Measurements from ENCODE around the gene CES3. TPM values are rescaled to one million over a fixed set of nuclear protein-coding genes. Genes with fewer than 3 reads are reported as not detected.
A peak's percentile ranks its signal among the peaks of the same experiment; 100 is the strongest.

CES3 gene
- total RNA-seq, 6 experiments from 2014 or later, result 0.06 to 0.39 (median 0.14) TPM; not detected in 1

DNA sequence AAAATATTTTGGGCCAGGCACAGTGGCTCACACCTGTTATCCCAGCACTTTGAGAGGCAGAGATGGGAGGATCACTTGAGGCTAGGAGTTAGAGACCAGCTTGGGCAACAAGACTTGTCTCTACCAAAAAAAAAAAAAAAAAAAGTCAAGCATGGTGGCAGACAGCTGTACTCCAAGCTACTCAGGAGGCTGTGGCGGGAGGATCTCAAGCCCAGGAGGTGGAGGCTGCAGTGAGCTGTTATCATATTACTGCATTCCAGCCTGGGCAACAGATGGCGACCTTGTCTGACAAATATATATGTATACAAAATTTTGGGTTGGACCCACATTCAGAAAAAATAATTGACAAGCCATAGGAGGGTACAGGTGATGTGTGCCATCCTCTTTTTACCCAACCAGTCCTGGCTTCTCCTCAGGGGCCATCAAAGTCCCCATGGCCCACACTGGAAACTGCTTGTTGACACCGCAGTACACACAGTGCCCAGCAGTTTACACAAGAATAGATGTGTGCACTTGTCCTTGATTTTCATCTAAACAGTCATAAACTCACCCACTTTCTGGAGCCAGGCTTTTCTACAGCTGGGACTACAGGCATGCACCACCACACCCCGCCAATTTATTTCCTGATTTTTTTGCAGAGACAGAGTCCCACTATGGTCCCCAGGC, 24.0 kb upstream of the CES3 start:
- H3K36me3 Mint-ChIP-seq (ENCODE audit: low read depth), result peaks cover 36% of the 10 kb centered on the region

DNA sequence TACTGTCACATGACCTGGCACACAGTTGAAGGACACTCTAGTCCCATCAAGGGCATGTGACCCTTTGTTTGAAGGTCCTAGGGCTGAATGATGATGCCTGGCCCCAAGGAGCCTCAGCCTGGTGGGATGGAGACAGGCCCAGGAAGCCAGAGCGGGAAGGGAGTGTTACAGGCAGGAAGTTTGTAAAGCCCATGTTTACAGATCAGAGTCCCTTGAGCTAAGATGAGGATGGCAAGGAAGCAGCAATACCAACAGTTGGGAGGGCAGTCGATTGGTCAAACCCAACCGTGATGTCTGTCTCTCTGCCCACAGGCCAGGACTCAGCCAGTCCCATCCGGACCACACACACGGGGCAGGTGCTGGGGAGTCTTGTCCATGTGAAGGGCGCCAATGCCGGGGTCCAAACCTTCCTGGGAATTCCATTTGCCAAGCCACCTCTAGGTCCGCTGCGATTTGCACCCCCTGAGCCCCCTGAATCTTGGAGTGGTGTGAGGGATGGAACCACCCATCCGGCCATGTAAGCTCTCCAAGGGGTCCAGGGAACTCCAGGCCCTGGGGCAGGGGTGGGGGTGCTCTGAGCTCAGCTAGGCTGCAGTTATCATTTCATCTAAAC, 23.2 kb upstream of the CES3 start:
- DNase-seq, result no peak
- Mint-ChIP-seq H3K4me3 (no peak overlapping the region), H3K9me3 (no peaks in the 10 kb centered on the region)

More for the DNA sequence above, 24.0 kb upstream of the CES3 start:
- TF ChIP-seq, protein P1, sequence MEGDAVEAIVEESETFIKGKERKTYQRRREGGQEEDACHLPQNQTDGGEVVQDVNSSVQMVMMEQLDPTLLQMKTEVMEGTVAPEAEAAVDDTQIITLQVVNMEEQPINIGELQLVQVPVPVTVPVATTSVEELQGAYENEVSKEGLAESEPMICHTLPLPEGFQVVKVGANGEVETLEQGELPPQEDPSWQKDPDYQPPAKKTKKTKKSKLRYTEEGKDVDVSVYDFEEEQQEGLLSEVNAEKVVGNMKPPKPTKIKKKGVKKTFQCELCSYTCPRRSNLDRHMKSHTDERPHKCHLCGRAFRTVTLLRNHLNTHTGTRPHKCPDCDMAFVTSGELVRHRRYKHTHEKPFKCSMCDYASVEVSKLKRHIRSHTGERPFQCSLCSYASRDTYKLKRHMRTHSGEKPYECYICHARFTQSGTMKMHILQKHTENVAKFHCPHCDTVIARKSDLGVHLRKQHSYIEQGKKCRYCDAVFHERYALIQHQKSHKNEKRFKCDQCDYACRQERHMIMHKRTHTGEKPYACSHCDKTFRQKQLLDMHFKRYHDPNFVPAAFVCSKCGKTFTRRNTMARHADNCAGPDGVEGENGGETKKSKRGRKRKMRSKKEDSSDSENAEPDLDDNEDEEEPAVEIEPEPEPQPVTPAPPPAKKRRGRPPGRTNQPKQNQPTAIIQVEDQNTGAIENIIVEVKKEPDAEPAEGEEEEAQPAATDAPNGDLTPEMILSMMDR (IDR thresholded peaks at IDR 0.05), result no peak
- Mint-ChIP-seq H3K27ac (peak overlapping the region; percentile 27; the same call in 1 of the 2 replicates), H3K27me3 (ENCODE audit: insufficient read depth) (peaks cover 8% of the 10 kb centered on the region), H3K4me1 (ENCODE audit: low read depth) (peaks cover 44% of the 10 kb centered on the region), H3K9me3 (no peaks in the 10 kb centered on the region), H3K4me3 (peak overlapping the region; percentile 98; the same call in 1 of the 2 replicates)
- DNase-seq, result no peak

DNA sequence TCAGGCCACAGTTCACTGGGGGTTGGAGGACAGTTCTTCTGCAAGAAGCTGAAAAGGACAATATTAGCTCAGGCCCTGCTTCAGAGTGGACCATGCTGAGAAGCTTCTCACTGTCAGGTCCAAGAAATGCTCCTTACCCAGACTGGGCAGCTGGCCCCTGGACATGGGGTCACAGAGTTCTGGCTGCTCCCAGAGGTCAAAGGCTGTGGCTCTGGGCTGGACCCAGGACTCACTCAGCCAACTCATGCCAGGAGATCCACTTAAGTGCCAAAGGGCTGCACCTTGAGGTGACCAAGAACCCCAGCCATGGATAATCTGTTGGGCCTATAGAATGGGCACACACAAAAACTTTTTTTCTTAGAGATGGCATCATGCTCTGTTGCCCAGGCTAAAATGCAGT, 21.7 kb upstream of the CES3 start:
- Mint-ChIP-seq H3K9me3 (no peaks in the 10 kb centered on the region), H3K4me3 (no peak overlapping the region), H3K4me1 (ENCODE audit: low read depth) (peaks cover 25% of the 10 kb centered on the region), H3K27ac (no peak overlapping the region), H3K36me3 (ENCODE audit: low read depth) (peaks cover 34% of the 10 kb centered on the region), H3K27me3 (ENCODE audit: insufficient read depth) (no peaks in the 10 kb centered on the region; the same call in 1 of the 2 replicates)
- no peak for DNase-seq
- TF ChIP-seq, protein P1 (IDR thresholded peaks at IDR 0.05), result no peak

More for the DNA sequence above, 23.2 kb upstream of the CES3 start:
- Mint-ChIP-seq H3K27me3 (ENCODE audit: insufficient read depth) (peaks cover 6% of the 10 kb centered on the region; the same call in 1 of the 2 replicates), H3K4me1 (ENCODE audit: low read depth) (peaks cover 38% of the 10 kb centered on the region), H3K27ac (0 out of 2 replicates have a peak overlapping the region, but pooled peaks have one; percentile 27), H3K36me3 (ENCODE audit: low read depth) (peaks cover 44% of the 10 kb centered on the region)
- TF ChIP-seq, protein P1 (IDR thresholded peaks at IDR 0.05), result no peak

DNA sequence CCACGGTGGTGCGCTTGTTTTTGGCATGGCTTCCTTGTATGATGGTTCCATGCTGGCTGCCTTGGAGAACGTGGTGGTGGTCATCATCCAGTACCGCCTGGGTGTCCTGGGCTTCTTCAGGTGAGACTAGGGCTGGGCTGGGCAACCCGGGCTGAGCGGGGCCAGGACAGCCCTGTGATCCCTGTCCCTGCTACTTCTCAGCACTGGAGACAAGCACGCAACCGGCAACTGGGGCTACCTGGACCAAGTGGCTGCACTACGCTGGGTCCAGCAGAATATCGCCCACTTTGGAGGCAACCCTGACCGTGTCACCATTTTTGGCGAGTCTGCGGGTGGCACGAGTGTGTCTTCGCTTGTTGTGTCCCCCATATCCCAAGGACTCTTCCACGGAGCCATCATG, 20.8 kb upstream of the CES3 start:
- H3K9me3 Mint-ChIP-seq, result no peaks in the 10 kb centered on the region
- TF ChIP-seq, protein P1 (IDR thresholded peaks at IDR 0.05), result no peak
- no peaks in the 10 kb centered on the region for H3K27me3 Mint-ChIP-seq (ENCODE audit: insufficient read depth)
- H3K4me1 Mint-ChIP-seq (ENCODE audit: low read depth), result peaks cover 25% of the 10 kb centered on the region
- H3K36me3 Mint-ChIP-seq (ENCODE audit: low read depth), result peaks cover 34% of the 10 kb centered on the region
- H3K4me3 Mint-ChIP-seq, result no peak overlapping the region
- no peak for DNase-seq
- no peak overlapping the region for H3K27ac Mint-ChIP-seq

DNA sequence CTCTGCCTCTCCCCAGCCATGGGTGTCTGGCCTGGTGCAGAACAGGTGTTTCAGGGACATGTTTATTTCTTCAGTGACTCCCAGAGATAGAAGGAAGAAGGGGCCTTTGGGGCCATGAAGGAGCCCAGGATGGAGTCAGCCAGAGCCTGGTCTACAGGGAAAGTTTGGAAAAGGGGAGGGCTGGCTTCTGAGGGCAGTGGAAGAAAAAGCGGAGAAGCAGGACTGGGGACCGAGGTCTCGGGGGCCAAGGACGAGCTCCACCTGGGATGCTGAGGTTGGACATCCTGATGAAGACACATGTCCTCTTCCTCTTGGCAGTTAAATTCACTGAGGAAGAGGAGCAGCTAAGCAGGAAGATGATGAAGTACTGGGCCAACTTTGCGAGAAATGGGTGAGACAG, 18.1 kb upstream of the CES3 start:
- H3K4me1 Mint-ChIP-seq (ENCODE audit: low read depth), result peaks cover 12% of the 10 kb centered on the region

More for the DNA sequence above, 18.1 kb upstream of the CES3 start:
- H3K36me3 Mint-ChIP-seq (ENCODE audit: low read depth), result peaks cover 19% of the 10 kb centered on the region
- H3K9me3 Mint-ChIP-seq, result no peaks in the 10 kb centered on the region
- H3K4me3 Mint-ChIP-seq, result no peak overlapping the region
- TF ChIP-seq, protein P1 (IDR thresholded peaks at IDR 0.05), result no peak
- DNase-seq, result no peak
- H3K27ac Mint-ChIP-seq, result no peak overlapping the region
- 0 out of 2 replicates have a peak, but pooled peaks cover 1% of the 10 kb centered on the region for H3K27me3 Mint-ChIP-seq (ENCODE audit: insufficient read depth)

Measured in HFFc6 (cell line).